Prostate gland (tissue), 2 donors: ENCODE data around the gene OSBPL9. TPM values are rescaled to one million over a fixed set of nuclear protein-coding genes. Genes with fewer than 3 reads are reported as not detected.

Source experiments
- DNase-seq: peaks from one replicate; pipeline ENCODE4 v3.0.0-alpha.2; 2019; ENCODE audit warnings: low spot score
- H3K27ac ChIP-seq, 2 donors: fragments of 200-600 bp; sonication (generic); 2 replicates each; pipeline ENCODE4 v1.5.1; 2017 to 2019
- H3K27me3 ChIP-seq: fragments of 200-600 bp; sonication (generic); replicated peaks from 2 replicates; pipeline ENCODE4 v1.5.1; 2019; ENCODE audit not compliant: insufficient read depth
- H3K36me3 ChIP-seq, 2 donors: fragments of 200-600 bp; sonication (generic); 1 replicate in 1 of 2; 2 replicates in 1 of 2; pipeline versions ENCODE4 v1.5.1 to v1.8.1; 2017 to 2019
- H3K4me1 ChIP-seq: fragments of 200-600 bp; sonication (generic); replicated peaks from 2 replicates; pipeline ENCODE4 v1.5.1; 2019
- H3K4me3 ChIP-seq, 2 donors: fragments of 200-600 bp; sonication (generic); 2 replicates each; pipeline ENCODE4 v1.5.1; 2017 to 2019
- H3K9me3 ChIP-seq: fragments of 200-600 bp; sonication (generic); 2 replicates; pipeline ENCODE4 v1.5.1; 2017
- CTCF ChIP-seq, 4 experiments: fragments of 200-600 bp in 2 of 4; fragments of 450-650 bp in 2 of 4; sonication (generic) in 2 of 4; IDR thresholded peaks; 1 replicate in 3 of 4; 2 replicates in 1 of 4; pipeline ENCODE4 v1.5.1; 2016 to 2019; ENCODE audit warnings: antibody characterized with exemption in 4 of 4, mild to moderate bottlenecking in 2 of 4, moderate library complexity in 2 of 4
- POLR2A ChIP-seq: fragments of 450-650 bp; IDR thresholded peaks from one replicate; pipeline ENCODE4 v1.6.1; 2016; ENCODE audit warnings: antibody characterized with exemption, mild to moderate bottlenecking
- POLR2AphosphoS5 ChIP-seq: sonication (generic); formaldehyde crosslinking; IDR thresholded peaks from one replicate; pipeline ENCODE4 v1.6.1; 2017; ENCODE audit warnings: antibody characterized with exemption
- WGBS: methylation state at CpG from one replicate; pipeline ENCODE4 v1.1.5; 2018; 5-methylcytosine and 5-hydroxymethylcytosine counted together
- intact Hi-C: fragments of 100-400 bp; cut with DNase I; formaldehyde crosslinking; loops from one replicate; pipeline ENCODE4 v1.14.2; 2022
- total RNA-seq, 2 donors: library from RNA; depleted of rRNA; stranded (reverse); fragments of >200 nt; gene quantifications; one replicate each; pipeline ENCODE4 v1.1.0, GENCODE V29; 2016

Gene OSBPL9
- total RNA-seq, 2 donors from 2014 or later: 93.6 to 104 TPM

- no peak for DNase-seq
- Histone ChIP-seq H3K9me3 (no peaks in the 10 kb centered on the region), H3K4me1 (no peaks in the 10 kb centered on the region), H3K27ac (no peak overlapping the region), H3K27me3 (no peaks in the 10 kb centered on the region), H3K4me3 (no peak overlapping the region), H3K36me3 (no peaks in the 10 kb centered on the region)
- intact Hi-C loops: no loop called here
- no peak for TF ChIP-seq POLR2A
- TF ChIP-seq CTCF (IDR thresholded peaks at IDR 0.05): no peak
- TF ChIP-seq POLR2AphosphoS5: no peak
These were observed 128.3 kb downstream of the OSBPL9 start for GRCh38 chr1:51745304-51745570.

- Histone ChIP-seq H3K4me1 (no peaks in the 10 kb centered on the region), H3K36me3 (no peaks in the 10 kb centered on the region), H3K9me3 (no peaks in the 10 kb centered on the region), H3K4me3 (no peak overlapping the region), H3K27ac (no peak overlapping the region), H3K27me3 (no peaks in the 10 kb centered on the region)
- intact Hi-C loops: no loop called here
- TF ChIP-seq CTCF (IDR thresholded peaks at IDR 0.05) (no peak), POLR2AphosphoS5 (no peak), POLR2A (no peak)
- WGBS: 100% methylated on average over 3 of the region's 3 CpGs
- no peak for DNase-seq
These were observed 132.3 kb downstream of the OSBPL9 start for GRCh38 chr1:51749151-51749550.

GRCh38 chr1:51750218-51750617 lies 133.3 kb downstream of the OSBPL9 start:
- TF ChIP-seq CTCF (IDR thresholded peaks at IDR 0.05) (no peak), POLR2AphosphoS5 (no peak)
- Histone ChIP-seq H3K27me3 (no peaks in the 10 kb centered on the region), H3K9me3 (no peaks in the 10 kb centered on the region), H3K4me3 (no peak overlapping the region), H3K4me1 (no peaks in the 10 kb centered on the region), H3K36me3 (no peaks in the 10 kb centered on the region), H3K27ac (no peak overlapping the region)
- DNase-seq: no peak
- intact Hi-C loops: no loop called here
- WGBS: 92% methylated on average over 3 of the region's 3 CpGs

- Histone ChIP-seq H3K4me1 (no peaks in the 10 kb centered on the region), H3K36me3 (no peaks in the 10 kb centered on the region), H3K27ac (no peak overlapping the region), H3K27me3 (no peaks in the 10 kb centered on the region), H3K9me3 (no peaks in the 10 kb centered on the region), H3K4me3 (no peak overlapping the region)
- intact Hi-C loops: no loop called here
- no peak for DNase-seq
- TF ChIP-seq POLR2AphosphoS5 (no peak), POLR2A (no peak), CTCF (IDR thresholded peaks at IDR 0.05) (no peak)
- 95% methylated on average over 1 of the region's 1 CpG for WGBS
These were observed 133.8 kb downstream of the OSBPL9 start for GRCh38 chr1:51750729-51751128.

GRCh38 chr1:51752073-51752948 lies 135.4 kb downstream of the OSBPL9 start:
- H3K4me1 ChIP-seq: no peaks in the 10 kb centered on the region
- H3K36me3 ChIP-seq: no peaks in the 10 kb centered on the region
- no peak overlapping the region for H3K27ac ChIP-seq
- no peaks in the 10 kb centered on the region for H3K9me3 ChIP-seq
- no peak overlapping the region for H3K4me3 ChIP-seq
- no peak for DNase-seq
- TF ChIP-seq POLR2A: no peak
- no peak for TF ChIP-seq POLR2AphosphoS5
- no peak for TF ChIP-seq CTCF (IDR thresholded peaks at IDR 0.05)
- intact Hi-C loops: no loop called here
- WGBS: 95% methylated on average over 11 of the region's 11 CpGs
- H3K27me3 ChIP-seq: no peaks in the 10 kb centered on the region
